ENCODE results near the gene EHD3. TPM values are rescaled to one million over a fixed set of nuclear protein-coding genes. Genes with fewer than 3 reads are reported as not detected.
A peak's percentile ranks its signal among the peaks of the same experiment; 100 is the strongest.
"Not testable (repeated sequence)": the region's sequence is repeated elsewhere in the genome, so short reads cannot be mapped to it uniquely, and the experiment has no call there.

EHD3 gene
- total and polyA plus RNA-seq, 2 of the 8 experiments (the other 6 are each of a cell fraction or from before 2014, with no cell fraction given), result 9.3 to 12.0 TPM

DNA sequence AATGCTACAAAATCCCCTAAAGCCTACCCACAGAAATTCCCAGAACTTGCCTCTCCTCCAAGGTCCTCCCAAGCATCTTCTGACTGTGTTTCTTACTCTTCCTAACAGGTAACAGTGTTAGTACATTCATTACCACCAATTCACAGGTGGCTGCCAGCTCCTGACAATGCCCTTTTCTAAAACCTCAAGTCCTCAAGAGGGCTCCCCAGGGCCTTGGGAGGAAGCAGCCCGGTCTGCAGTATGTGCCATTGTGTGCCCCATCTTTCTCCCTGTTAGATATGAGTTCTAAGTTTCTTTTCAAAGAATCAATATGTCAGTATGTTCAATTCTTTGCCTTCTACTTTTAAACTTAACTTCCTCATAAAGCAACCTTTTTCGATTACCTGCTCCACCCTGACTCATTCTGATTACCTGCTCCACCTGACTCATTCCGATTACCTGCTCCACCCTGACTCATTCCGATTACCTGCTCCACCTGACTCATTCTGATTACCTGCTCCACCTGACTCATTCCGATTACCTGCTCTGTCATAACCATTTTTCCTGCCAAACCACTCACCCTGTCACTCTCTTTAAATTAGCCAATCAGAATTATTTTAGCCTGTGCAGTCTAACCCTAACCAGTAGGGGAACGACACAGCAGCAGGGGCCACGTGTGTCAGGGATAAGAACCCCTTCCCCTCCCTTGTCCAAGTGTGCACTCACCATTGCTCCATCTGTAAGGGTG is 49.4 kb downstream of the EHD3 start:
- H3K9me3 ChIP-seq (ENCODE audit: insufficient read depth in 2 of 2, low read depth in 1 of 2, low read length in 1 of 2); H3K27me3 ChIP-seq (replicated peaks in 1 of 4; ENCODE audit: control insufficient read depth in 3 of 4, extremely low read depth in 1 of 4, insufficient read depth in 3 of 4, low read length in 3 of 4); H2BK20ac ChIP-seq (ENCODE audit: low read length); H4K91ac ChIP-seq (replicated peaks; ENCODE audit: insufficient read length, low read length); H3K4me1 ChIP-seq (replicated peaks in 1 of 4; ENCODE audit: control insufficient read depth in 3 of 4, insufficient read depth in 4 of 4, low read length in 3 of 4); H4K20me1 ChIP-seq (replicated peaks in 1 of 2; ENCODE audit: control insufficient read depth in 1 of 2, insufficient read depth in 2 of 2, low read length in 2 of 2); H2BK120ac ChIP-seq (replicated peaks; ENCODE audit: low read depth, low read length); H3K79me2 ChIP-seq (ENCODE audit: control insufficient read depth in 1 of 2, insufficient read depth in 2 of 2, low read length in 2 of 2); POLR2A ChIA-PET (ENCODE audit: partially characterized antibody); H3K4me3 ChIP-seq (ENCODE audit: extremely low read depth in 1 of 4, insufficient read depth in 2 of 4, low read depth in 3 of 4, low read length in 4 of 4); H4K5ac ChIP-seq (ENCODE audit: insufficient read length, low read depth, low read length); FAIRE-seq; H3K36me3 ChIP-seq (ENCODE audit: control insufficient read depth in 2 of 4, insufficient read depth in 4 of 4, low read length in 3 of 4); H3K27ac ChIP-seq (ENCODE audit: low read depth, low read length); H2BK5ac ChIP-seq (ENCODE audit: low read depth, low read length); H3K9ac ChIP-seq (replicated peaks in 1 of 4; ENCODE audit: extremely low read depth in 1 of 4, low read depth in 3 of 4, low read length in 3 of 4); H3K56ac ChIP-seq (replicated peaks; ENCODE audit: insufficient read length, low read depth, low read length); DNase-seq (ENCODE audit: low read depth in 1 of 2, low spot score in 2 of 2); H3K79me1 ChIP-seq (ENCODE audit: low read depth, low read length); H3K14ac ChIP-seq (ENCODE audit: insufficient read length); H3K18ac ChIP-seq (ENCODE audit: extremely low read depth, low read length); H2BK12ac ChIP-seq (ENCODE audit: low read depth, low read length); H2AFZ ChIP-seq (ENCODE audit: low read length); H3K4ac ChIP-seq (replicated peaks; ENCODE audit: insufficient read length, low read depth, low read length); H3K4me2 ChIP-seq (ENCODE audit: insufficient read depth in 1 of 2, low read depth in 2 of 2, low read length in 2 of 2); H2BK15ac ChIP-seq (ENCODE audit: low read length); H3K23ac ChIP-seq (ENCODE audit: insufficient read length); H3K23me2 ChIP-seq (ENCODE audit: low read depth, low read length); H4K8ac ChIP-seq (ENCODE audit: extremely low read depth, insufficient read depth, low read length); H2AK5ac ChIP-seq (ENCODE audit: low read depth, low read length): not testable (repeated sequence)
- TF ChIP-seq RAD21 (IDR thresholded peaks at IDR 0.05 in 1 of 2, conservative IDR thresholded peaks at IDR 0.05 in 1 of 2; ENCODE audit: low read depth in 2 of 2, low read length in 2 of 2), result peak in 1 of 2 experiments; percentile 14; a peak in 1 of 4 replicates
- CTCF ChIA-PET (ENCODE audit: partially characterized antibody), result interaction anchor here (0.6 to 1.4 kb wide), 5 partner anchors 16 to 260 kb away, joined by 3 to 5 read pairs (median 3); no protein-coding TSS in a partner anchor
- 84% methylated on average over 7 of the region's 7 CpGs; no CpG with 5 or more reads in 1 of the 2 experiments for WGBS, 2 experiments (ENCODE audit: extremely low coverage in 1 of 2, insufficient coverage in 1 of 2, insufficient read length in 1 of 2, insufficient replicate concordance in 2 of 2, low coverage in 1 of 2, low lambda C conversion rate in 2 of 2, missing lambda C conversion rate in 1 of 2)

Data from H1 (cell line).